GM12865 (cell line): ENCODE measurements around the gene MLLT3.

ENCODE experiments used
- DNase-seq: peaks from one replicate; pipeline ENCODE4 v3.0.0; 2010; ENCODE audit warnings: low read depth
- H3K4me3 ChIP-seq: 2 replicates; pipeline ENCODE4 v1.5.1; 2011; ENCODE audit warnings: mild to moderate bottlenecking, low read depth, low read length, control low read depth
- CTCF ChIP-seq: IDR thresholded peaks from 2 replicates; pipeline ENCODE4 v1.5.1; 2011; ENCODE audit warnings: low read length, control low read depth, low read depth, inconsistent platforms; ENCODE audit not compliant: insufficient read depth; ENCODE audit errors: missing control alignments

MLLT3 gene

GRCh38 chr9:20313415-20313814 is 308.9 kb downstream of the MLLT3 start:
- no peak for DNase-seq
- no peak overlapping the region for H3K4me3 ChIP-seq
- TF ChIP-seq CTCF: no peak

- DNase-seq: no peak
- TF ChIP-seq CTCF: no peak
- no peak overlapping the region for H3K4me3 ChIP-seq
These were observed 309.6 kb downstream of the MLLT3 start for GRCh38 chr9:20312732-20313131.

- no peak for TF ChIP-seq CTCF
- DNase-seq: no peak
- H3K4me3 ChIP-seq: no peak overlapping the region
These were observed 312.3 kb downstream of the MLLT3 start for GRCh38 chr9:20310024-20310423.

GRCh38 chr9:20309124-20309523 is 313.2 kb downstream of the MLLT3 start:
- H3K4me3 ChIP-seq: no peak overlapping the region
- no peak for DNase-seq
- TF ChIP-seq CTCF: no peak

- TF ChIP-seq CTCF: no peak
- H3K4me3 ChIP-seq: no peak overlapping the region
- no peak for DNase-seq
These were observed 314.7 kb downstream of the MLLT3 start for GRCh38 chr9:20307621-20308020.

- no peak for TF ChIP-seq CTCF
- H3K4me3 ChIP-seq: no peak overlapping the region
These were observed 316.8 kb downstream of the MLLT3 start for GRCh38 chr9:20305452-20305851.

GRCh38 chr9:20303996-20304395 is 318.3 kb downstream of the MLLT3 start:
- H3K4me3 ChIP-seq: no peak overlapping the region
- DNase-seq: no peak
- no peak for TF ChIP-seq CTCF

More at GRCh38 chr9:20305452-20305851, 316.8 kb downstream of the MLLT3 start:
- no peak for DNase-seq
